ENCODE data around the gene CSF2RB.

CSF2RB gene

GRCh38 chr22:36899498-36899897, 13.9 kb upstream of the CSF2RB start:
- no peak for TF ChIP-seq YY1 (IDR thresholded peaks at IDR 0.05; ENCODE audit: low read depth)
- no peak for TF ChIP-seq TEAD4 (IDR thresholded peaks at IDR 0.05)
- no peak for TF ChIP-seq RAD21 (IDR thresholded peaks at IDR 0.05; ENCODE audit: low read depth)
- TF ChIP-seq EGR1 (IDR thresholded peaks at IDR 0.05): no peak
- TF ChIP-seq REST (IDR thresholded peaks at IDR 0.05; ENCODE audit: low read depth): no peak
- no peak for TF ChIP-seq CREB1 (IDR thresholded peaks at IDR 0.05; ENCODE audit: low read depth)
- TF ChIP-seq TCF12 (IDR thresholded peaks at IDR 0.05; ENCODE audit: low read depth): no peak
- no peak for TF ChIP-seq CEBPB (IDR thresholded peaks at IDR 0.05)
- TF ChIP-seq MAX (IDR thresholded peaks at IDR 0.05): no peak
- TF ChIP-seq USF1 (IDR thresholded peaks at IDR 0.05): no peak
- TF ChIP-seq FOXM1 (IDR thresholded peaks at IDR 0.05; ENCODE audit: borderline replicate concordance, low read depth): no peak
- TF ChIP-seq ZBTB7A (IDR thresholded peaks at IDR 0.05; ENCODE audit: low read depth): no peak
- no peak for TF ChIP-seq EP300 (IDR thresholded peaks at IDR 0.05; ENCODE audit: borderline replicate concordance)

- TF ChIP-seq TCF12 (IDR thresholded peaks at IDR 0.05; ENCODE audit: low read depth): no peak
- no peak for TF ChIP-seq CEBPB (IDR thresholded peaks at IDR 0.05)
- TF ChIP-seq NFIC (IDR thresholded peaks at IDR 0.05): no peak
- no peak for TF ChIP-seq EGR1 (IDR thresholded peaks at IDR 0.05)
- TF ChIP-seq RAD21 (IDR thresholded peaks at IDR 0.05; ENCODE audit: low read depth): no peak
- no peak for TF ChIP-seq EP300 (IDR thresholded peaks at IDR 0.05; ENCODE audit: borderline replicate concordance)
- TF ChIP-seq CREB1 (IDR thresholded peaks at IDR 0.05; ENCODE audit: low read depth): no peak
- TF ChIP-seq USF1 (IDR thresholded peaks at IDR 0.05): no peak
- TF ChIP-seq TEAD4 (IDR thresholded peaks at IDR 0.05): no peak
- TF ChIP-seq YY1 (IDR thresholded peaks at IDR 0.05; ENCODE audit: low read depth): no peak
- TF ChIP-seq ZBTB7A (IDR thresholded peaks at IDR 0.05; ENCODE audit: low read depth): no peak
- no peak for TF ChIP-seq MAX (IDR thresholded peaks at IDR 0.05)
- TF ChIP-seq TAF1 (IDR thresholded peaks at IDR 0.05; ENCODE audit: low read depth): no peak
- TF ChIP-seq REST (IDR thresholded peaks at IDR 0.05; ENCODE audit: low read depth): no peak
- no peak for TF ChIP-seq FOXM1 (IDR thresholded peaks at IDR 0.05; ENCODE audit: borderline replicate concordance, low read depth)
Observed at GRCh38 chr22:36900225-36900624, 13.2 kb upstream of the CSF2RB start.

- no peak for TF ChIP-seq CREB1 (IDR thresholded peaks at IDR 0.05; ENCODE audit: low read depth)
- no peak for TF ChIP-seq REST (IDR thresholded peaks at IDR 0.05; ENCODE audit: low read depth)
- TF ChIP-seq FOXM1 (IDR thresholded peaks at IDR 0.05; ENCODE audit: borderline replicate concordance, low read depth): no peak
- no peak for TF ChIP-seq TEAD4 (IDR thresholded peaks at IDR 0.05)
- TF ChIP-seq RAD21 (IDR thresholded peaks at IDR 0.05; ENCODE audit: low read depth): no peak
- TF ChIP-seq TAF1 (IDR thresholded peaks at IDR 0.05; ENCODE audit: low read depth): no peak
- no peak for TF ChIP-seq EP300 (IDR thresholded peaks at IDR 0.05; ENCODE audit: borderline replicate concordance)
- no peak for TF ChIP-seq EGR1 (IDR thresholded peaks at IDR 0.05)
- TF ChIP-seq MAX (IDR thresholded peaks at IDR 0.05): no peak
- no peak for TF ChIP-seq CEBPB (IDR thresholded peaks at IDR 0.05)
- TF ChIP-seq TCF12 (IDR thresholded peaks at IDR 0.05; ENCODE audit: low read depth): no peak
- no peak for TF ChIP-seq YY1 (IDR thresholded peaks at IDR 0.05; ENCODE audit: low read depth)
- no peak for TF ChIP-seq ZBTB7A (IDR thresholded peaks at IDR 0.05; ENCODE audit: low read depth)
- no peak for TF ChIP-seq USF1 (IDR thresholded peaks at IDR 0.05)
- no peak for TF ChIP-seq NFIC (IDR thresholded peaks at IDR 0.05)
Observed at GRCh38 chr22:36900880-36901279, 12.5 kb upstream of the CSF2RB start.
